Fibroblast of lung (primary cell): ENCODE measurements around the gene DNAL4.

Experiments
- EZH2 ChIP-seq: IDR thresholded peaks from 2 replicates; pipeline ENCODE4 v1.5.1; 2012; ENCODE audit warnings: low read length, control low read depth, mild to moderate bottlenecking; ENCODE audit errors: missing control alignments
- TF ChIP-seq, protein P1 (sequence below), 2 donors: IDR thresholded peaks in 1 of 2; conservative IDR thresholded peaks in 1 of 2; 1 replicate in 1 of 2; 2 replicates in 1 of 2; pipeline ENCODE4 v1.5.1; 2011 to 2012; ENCODE audit warnings: low read length in 2 of 2, control low read depth in 1 of 2, inconsistent platforms in 1 of 2, low read depth in 1 of 2, mild to moderate bottlenecking in 1 of 2

- TF ChIP-seq, protein P1, sequence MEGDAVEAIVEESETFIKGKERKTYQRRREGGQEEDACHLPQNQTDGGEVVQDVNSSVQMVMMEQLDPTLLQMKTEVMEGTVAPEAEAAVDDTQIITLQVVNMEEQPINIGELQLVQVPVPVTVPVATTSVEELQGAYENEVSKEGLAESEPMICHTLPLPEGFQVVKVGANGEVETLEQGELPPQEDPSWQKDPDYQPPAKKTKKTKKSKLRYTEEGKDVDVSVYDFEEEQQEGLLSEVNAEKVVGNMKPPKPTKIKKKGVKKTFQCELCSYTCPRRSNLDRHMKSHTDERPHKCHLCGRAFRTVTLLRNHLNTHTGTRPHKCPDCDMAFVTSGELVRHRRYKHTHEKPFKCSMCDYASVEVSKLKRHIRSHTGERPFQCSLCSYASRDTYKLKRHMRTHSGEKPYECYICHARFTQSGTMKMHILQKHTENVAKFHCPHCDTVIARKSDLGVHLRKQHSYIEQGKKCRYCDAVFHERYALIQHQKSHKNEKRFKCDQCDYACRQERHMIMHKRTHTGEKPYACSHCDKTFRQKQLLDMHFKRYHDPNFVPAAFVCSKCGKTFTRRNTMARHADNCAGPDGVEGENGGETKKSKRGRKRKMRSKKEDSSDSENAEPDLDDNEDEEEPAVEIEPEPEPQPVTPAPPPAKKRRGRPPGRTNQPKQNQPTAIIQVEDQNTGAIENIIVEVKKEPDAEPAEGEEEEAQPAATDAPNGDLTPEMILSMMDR (conservative IDR thresholded peaks at IDR 0.05 in 1 of 2, IDR thresholded peaks at IDR 0.05 in 1 of 2; ENCODE audit: low read depth in 1 of 2, low read length in 2 of 2), result no peak
- TF ChIP-seq EZH2, result no peak
These were observed 26.6 kb downstream of the DNAL4 start for GRCh38 chr22:38767313-38767712.
